Stimulated activated CD8-positive, alpha-beta memory T cell treated with anti-CD3 and anti-CD28 coated beads, Interleukin-15, amount 100 ng/mL, for 4 hours (primary cell): ENCODE measurements around the gene CPT1C.

Source experiments
- DNase-seq, 2 donors: peaks; one replicate each; pipeline ENCODE4 v3.0.0-alpha.2; 2020; ENCODE audit warnings: low read depth in 2 of 2

The CPT1C gene

DNA sequence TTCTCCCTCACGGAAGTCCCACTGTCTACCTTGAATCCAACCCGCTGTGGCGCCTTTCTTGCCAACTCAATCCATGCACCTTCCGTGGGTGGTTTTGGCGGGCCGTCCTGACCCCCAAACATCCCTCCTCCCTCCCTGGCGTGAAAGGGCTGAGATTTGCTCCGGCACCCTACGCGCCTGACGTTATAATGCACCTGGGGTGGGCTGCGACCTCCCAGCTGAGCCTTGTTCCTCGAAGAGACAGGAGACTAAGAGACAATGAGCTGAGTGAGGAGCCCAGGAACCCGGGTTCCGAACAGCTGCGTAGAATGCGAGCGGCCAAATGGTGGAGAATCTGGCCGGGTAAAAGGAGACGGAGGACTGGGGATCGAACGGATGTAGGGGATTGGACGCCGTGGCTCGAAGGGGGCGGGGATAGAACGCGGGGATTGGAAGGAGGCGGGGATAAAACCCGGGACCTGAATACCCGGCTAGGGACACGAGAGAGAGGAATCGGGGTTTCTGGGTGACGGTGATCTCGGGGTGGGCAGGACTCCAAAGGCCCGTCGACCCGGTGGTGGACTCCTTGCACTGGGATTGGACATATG, at the start of gene CPT1C:
Gene CPT1C, plus strand, starts transcription at position 461 of the 587 bp plus-strand sequence. CDS start 1,137 bp downstream, outside the sequence.
- DNase-seq, result no peak

DNA sequence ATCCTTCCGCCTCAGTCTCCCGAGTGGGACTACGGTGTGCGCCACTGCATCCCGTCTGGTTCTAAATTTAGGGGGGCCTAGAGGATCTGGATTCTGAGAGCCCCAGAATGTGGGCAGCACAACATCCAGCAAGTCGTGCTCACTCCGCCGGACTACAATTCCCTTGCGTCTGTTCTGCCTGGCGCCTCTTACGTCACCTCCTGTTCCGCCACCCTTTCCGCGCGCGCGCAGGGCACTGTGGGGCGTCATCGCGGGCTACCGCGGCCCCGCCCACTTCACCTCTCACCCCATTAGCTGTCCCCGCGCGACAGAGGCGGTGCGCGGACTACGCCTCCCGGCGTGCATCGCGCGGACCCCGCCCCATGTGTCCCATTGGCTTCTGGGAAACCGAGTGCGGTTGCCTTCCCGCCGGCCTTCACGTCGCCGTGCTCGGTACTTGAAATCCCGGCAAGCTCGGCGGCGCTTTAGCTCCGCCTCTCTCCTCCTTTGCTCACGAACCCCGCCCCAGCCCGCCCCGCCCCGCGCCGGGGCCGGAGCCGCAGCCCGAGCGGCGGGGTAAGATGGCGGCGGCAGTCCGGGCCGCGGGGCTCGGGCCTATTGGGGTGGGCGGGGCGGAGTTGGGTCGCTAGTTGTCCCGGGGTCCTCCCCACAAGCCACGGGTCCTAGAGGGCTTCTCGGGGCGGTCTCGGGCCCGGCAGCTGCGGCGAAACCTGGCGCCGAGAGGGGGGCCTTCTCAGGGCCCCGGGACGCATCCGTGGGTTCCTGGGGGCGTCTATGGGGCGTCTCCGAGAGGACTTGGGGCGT, 49.0 kb upstream of the CPT1C start, which contains the start of gene SCAF1:
Gene SCAF1, plus strand, starts transcription at position 522 of the 804 bp plus-strand sequence. CDS start 2,818 bp downstream, outside the sequence.
- peak; percentile 98 to 100 for DNase-seq

DNA sequence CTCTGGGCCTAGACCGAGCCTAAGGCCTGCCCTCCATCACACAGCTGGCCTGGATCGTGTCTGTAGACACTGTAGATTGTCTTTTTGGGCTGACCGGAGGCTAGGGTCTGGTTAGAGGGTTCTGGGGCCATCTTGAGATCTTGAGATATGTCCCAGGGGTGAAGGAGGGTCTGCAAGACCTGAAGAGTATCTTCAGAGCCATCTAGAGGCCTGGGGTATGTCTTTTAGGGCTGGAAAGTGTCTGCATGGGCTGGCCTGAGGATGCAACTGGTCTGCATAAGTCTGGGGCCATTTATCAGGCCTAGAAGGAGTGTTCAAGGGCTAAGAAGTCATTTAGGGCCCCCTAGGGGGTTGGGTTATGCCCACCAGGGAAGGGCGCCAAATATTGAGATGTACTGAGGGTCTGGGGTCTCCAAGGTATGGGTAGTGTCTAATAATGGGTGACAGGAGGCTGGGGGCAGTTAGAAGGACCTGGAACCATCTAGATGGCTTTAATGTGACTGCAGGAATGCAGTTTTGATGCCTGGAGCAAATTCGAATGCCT, 48.4 kb upstream of the CPT1C start:
- no peak for DNase-seq

DNA sequence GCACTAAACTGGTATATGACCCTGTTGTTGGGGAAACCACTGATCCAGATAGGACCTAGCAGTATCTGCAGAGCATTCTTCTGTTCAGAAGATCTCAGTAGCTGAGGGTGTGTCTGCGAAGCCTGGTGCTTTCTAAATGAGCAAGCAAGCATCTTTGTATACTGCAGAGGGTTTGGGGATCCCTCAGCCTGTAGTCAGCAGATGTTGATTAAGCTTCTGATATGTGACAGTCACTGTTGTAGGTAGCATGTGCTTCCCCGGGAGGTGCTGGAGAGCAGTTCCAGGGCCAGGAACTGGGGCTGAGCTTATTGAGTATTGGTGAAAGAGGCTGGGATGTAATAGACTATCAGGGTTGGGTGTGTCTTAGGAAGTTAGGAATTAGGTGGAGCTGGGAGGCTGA, 47.5 kb upstream of the CPT1C start:
- no peak for DNase-seq

DNA sequence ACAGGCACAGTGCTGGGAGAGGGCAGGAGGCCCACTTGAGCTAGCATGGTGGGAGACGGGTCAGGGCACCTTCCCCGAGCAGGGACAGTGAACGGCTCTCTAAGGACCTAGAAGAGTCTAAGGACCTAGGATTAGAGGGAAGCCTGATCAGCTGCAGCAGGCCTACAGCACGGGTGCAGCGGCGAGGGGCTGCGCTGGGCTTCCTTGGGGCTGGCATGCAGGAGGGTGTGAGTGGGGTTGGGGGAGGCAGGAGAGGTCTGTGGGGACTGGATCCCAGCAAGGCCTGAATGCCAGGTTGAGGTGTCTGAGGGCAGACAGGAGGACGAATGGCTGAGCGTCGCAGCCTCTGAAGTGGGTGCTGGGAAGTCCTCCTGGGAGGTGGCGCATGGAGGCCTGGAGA, 45.3 kb upstream of the CPT1C start:
- no peak for DNase-seq

DNA sequence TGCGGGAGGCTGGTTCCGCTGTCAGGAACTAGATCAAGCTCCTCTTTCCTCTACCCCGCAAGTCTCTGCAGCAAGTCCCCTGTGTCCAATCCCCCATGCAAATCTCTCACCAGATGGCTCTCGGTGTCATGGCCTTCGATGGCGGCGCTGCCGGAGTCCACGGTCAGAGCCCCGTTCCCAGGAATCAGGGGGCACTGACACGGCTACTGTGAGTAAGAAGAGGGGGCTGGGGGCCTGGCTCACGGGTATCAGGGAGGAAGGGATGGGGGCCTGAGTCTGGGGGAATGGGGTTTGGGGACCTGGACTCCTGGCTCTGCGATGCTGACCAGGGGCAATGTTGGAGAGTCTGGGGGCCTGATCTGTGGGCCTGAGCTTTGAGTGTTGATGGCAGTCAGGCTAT, 44.9 kb upstream of the CPT1C start:
- no peak for DNase-seq

DNA sequence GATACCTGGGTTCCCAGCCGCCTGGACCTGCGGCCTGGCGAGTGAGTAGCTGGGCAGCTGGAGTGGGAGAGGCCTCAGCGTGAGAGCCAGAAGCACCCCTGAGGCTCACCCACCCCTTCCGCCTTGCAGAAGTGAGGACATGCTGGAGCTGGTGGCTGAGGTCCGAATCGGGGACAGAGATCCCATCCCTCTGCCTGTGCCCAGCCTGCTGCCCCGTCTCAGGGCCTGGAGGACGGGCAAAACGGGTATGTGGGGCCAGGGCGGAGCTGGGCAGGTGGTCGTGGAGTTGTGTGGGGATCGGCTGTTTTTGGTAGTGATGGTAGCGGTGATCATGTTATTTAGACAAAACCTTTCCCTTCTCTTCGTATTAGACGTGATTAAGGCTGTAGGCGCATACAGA, 44.3 kb upstream of the CPT1C start:
- no peak for DNase-seq

DNA sequence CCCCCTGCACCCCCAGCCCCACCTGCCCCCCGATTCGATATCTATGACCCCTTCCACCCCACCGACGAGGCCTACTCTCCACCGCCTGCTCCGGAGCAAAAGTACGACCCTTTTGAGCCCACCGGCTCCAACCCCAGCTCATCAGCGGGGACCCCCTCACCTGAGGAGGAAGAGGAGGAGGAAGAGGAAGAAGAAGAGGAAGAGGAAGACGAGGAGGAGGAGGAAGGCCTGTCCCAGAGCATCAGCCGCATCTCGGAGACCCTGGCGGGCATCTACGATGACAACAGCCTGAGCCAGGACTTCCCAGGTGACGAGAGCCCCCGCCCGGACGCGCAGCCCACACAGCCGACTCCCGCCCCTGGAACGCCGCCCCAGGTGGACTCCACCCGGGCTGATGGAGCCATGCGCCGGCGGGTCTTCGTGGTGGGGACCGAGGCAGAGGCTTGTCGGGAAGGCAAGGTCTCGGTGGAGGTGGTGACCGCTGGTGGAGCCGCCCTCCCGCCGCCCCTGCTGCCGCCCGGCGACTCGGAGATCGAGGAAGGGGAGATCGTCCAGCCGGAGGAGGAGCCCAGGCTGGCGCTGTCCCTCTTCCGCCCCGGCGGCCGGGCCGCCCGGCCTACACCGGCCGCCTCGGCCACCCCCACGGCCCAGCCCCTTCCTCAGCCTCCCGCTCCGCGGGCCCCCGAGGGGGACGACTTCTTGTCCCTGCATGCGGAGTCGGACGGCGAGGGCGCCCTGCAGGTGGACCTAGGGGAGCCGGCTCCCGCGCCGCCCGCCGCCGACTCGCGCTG, 39.7 kb upstream of the CPT1C start:
- DNase-seq, result no peak

DNA sequence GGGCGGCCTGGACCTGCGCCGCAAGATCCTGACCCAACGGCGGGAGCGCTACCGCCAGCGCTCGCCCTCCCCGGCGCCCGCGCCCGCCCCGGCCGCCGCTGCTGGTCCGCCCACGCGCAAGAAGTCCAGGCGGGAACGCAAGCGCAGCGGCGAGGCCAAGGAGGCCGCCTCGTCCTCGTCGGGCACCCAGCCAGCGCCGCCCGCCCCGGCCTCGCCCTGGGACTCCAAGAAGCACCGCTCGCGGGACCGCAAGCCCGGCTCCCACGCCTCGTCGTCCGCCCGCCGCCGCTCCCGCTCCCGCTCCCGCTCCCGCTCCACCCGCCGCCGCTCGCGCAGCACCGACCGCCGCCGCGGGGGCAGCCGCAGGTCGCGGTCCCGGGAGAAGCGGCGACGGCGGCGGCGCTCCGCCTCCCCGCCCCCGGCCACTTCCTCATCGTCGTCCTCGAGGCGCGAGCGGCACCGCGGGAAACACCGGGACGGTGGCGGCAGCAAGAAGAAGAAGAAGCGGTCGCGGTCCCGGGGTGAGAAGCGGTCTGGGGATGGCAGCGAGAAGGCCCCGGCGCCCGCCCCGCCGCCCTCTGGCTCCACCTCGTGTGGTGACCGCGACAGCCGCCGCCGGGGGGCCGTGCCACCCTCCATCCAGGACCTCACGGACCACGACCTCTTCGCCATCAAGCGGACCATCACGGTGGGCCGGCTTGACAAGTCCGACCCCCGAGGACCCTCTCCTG, 38.9 kb upstream of the CPT1C start:
- no peak for DNase-seq

DNA sequence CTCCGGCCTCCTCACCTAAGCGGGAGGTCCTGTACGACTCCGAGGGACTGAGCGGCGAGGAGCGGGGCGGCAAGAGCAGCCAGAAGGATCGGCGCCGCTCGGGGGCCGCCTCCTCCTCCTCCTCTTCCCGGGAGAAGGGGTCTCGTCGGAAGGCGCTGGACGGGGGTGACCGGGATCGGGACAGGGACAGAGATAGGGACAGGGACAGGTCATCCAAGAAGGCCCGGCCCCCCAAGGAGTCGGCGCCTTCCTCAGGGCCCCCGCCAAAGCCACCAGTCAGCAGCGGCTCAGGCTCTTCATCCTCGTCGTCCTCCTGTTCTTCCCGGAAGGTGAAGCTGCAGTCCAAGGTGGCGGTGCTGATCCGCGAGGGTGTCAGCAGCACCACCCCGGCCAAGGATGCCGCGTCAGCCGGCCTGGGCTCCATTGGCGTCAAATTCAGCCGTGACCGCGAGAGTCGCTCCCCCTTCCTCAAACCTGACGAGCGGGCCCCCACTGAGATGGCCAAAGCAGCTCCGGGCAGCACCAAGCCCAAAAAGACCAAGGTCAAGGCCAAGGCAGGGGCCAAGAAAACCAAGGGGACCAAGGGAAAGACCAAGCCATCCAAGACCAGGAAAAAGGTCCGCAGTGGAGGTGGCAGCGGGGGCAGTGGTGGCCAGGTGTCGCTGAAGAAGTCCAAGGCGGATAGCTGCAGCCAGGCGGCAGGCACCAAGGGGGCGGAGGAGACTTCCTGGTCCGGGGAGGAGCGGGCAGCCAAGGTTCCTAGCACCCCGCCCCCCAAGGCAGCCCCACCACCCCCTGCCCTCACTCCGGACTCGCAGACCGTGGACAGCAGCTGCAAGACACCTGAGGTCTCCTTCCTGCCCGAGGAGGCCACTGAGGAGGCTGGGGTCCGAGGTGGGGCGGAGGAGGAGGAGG, 38.1 kb upstream of the CPT1C start:
- no peak for DNase-seq

DNA sequence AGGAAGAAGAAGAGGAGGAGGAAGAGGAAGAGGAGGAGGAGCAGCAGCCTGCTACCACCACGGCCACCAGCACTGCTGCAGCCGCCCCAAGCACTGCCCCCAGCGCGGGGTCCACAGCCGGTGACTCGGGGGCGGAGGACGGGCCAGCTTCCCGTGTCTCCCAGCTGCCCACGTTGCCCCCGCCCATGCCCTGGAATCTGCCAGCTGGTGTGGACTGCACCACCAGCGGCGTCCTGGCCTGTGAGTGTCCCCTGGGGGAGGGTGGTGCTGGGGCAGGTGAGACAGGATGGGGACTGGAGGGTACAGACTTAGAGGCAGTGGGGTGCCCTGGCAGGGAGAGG, 37.5 kb upstream of the CPT1C start:
- DNase-seq, result no peak

DNA sequence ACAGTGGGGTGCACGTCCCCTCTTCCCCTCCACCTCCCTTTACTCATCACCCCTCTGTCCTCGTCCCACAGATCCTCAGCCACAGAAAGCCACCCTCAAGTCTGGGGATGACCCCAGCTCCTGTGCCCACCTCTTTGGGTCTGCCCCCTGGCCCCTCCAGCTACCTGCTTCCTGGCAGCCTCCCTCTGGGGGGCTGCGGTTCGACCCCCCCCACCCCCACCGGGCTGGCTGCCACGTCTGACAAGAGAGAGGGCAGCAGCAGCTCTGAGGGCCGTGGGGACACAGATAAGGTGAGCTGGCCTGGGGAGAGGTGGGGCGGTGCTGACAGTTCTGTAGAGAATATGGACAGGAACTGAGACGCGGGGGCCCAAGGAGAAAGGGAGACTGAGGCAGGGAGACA, 36.3 kb upstream of the CPT1C start:
- no peak for DNase-seq

DNA sequence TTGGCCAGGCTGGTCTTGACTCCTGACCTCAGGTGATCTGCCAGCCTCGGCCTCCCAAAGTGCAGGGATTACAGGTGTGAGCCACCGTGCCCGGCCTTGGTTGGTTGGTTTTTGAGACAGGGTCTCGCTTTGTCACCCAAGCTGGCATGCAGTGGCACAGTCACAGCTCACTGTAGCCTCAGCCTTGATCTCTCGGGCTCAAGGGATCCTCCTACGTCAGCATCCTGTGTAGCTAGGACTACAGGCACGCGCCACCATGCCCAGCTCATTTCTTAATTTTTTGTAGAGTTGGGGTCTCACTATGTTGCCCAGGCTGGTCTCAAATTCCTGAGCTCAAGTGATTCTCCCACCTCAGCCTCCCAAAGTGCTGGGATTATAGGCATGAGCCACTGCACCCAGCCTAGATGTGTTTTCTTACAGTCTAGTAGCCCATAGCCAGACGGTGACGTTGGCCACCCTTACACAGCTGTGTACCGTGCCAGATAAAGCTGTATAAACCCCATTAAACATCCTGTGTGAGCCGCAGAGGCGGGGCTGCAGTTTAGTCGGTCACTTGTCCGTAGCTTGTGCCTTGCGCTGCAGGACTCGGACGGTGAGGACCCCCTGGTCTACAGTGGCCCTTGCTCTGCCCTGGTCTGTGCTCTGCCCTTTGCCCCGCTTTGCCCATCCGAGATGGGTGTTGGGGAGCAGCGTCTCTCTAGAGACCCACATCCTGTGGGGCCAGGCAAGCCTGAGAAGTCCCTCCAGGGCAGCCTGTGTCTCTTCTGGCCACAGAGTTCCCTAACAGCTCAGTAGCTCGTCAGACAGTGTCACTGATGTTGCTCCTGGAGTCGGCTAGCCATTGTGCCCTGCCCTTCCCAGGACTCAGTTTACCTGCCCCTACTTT, 35.1 kb upstream of the CPT1C start:
- no peak for DNase-seq

DNA sequence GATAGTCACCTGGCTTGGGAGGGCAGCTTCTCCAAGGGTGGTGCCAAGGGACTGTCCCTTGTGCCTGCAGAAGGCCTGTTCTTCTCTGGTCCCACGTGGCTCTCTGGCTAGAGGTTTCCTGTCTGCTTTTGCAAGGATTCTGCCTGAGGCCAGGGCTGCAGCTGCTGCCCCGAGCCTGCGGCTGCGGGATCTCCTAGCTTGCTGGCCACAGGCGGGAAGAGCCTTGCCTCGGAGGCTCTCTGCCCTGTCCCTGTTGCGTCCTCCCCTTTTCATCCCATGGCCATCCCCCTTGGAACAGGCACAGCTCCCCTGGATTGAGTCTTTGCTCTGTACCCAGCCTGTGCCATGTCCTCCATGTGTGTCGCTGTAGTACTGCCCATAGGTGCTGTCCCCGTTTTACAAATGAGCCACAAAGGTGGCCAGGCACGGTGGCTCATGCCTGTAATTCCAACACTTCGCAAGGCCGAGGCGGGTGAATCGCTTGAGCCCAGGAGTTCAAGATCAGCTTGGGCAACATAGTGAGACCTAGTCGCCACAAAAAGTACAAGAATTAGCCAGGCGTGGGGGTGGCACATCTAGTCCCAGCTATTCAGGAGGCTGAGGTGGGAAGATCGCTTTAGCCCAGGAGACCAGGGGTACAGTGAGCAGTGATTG, 34.3 kb upstream of the CPT1C start:
- no peak for DNase-seq

DNA sequence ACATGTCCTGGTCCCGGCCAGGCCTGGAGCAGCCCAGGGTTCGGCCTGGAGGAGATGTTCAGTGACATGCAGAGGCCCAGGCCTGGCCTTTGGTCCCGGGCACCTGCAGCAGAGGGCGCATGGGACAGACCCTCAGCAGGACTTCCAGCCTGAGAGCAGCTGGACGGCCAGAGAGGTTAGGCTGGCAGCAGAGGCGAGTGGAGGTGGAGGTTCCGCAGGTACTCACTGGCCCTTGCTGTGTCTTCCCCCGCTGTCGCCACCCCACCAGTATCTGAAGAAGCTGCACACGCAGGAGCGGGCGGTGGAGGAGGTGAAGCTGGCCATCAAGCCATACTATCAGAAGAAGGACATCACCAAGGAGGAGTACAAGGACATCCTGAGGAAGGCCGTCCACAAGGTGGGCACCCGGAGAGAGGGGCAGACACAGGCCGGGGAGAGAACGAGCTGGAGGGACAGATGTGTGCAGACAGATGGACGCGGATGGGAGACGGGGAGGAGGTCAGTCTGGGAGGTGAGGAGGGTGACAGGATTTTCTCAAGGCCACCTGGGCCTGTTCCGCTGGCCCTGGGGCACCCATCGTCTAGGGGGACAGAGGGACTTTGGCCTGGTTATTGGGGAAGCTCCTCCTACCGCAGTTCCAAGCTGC, 33.3 kb upstream of the CPT1C start:
- DNase-seq, result no peak

DNA sequence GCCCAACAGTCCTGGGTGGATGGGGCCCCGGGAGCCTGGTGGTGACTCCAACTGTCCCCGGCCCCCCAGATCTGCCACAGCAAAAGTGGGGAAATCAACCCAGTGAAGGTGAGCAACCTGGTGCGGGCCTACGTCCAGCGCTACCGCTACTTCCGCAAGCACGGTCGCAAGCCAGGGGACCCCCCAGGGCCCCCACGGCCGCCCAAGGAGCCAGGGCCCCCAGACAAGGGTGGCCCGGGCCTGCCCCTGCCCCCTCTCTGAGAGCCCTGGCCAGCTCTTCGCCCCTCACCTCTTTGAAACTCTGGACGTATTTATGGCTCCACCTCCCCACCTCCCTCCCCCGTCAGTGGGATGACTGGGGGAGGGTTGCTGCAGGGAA, 32.8 kb upstream of the CPT1C start:
- DNase-seq, result no peak

DNA sequence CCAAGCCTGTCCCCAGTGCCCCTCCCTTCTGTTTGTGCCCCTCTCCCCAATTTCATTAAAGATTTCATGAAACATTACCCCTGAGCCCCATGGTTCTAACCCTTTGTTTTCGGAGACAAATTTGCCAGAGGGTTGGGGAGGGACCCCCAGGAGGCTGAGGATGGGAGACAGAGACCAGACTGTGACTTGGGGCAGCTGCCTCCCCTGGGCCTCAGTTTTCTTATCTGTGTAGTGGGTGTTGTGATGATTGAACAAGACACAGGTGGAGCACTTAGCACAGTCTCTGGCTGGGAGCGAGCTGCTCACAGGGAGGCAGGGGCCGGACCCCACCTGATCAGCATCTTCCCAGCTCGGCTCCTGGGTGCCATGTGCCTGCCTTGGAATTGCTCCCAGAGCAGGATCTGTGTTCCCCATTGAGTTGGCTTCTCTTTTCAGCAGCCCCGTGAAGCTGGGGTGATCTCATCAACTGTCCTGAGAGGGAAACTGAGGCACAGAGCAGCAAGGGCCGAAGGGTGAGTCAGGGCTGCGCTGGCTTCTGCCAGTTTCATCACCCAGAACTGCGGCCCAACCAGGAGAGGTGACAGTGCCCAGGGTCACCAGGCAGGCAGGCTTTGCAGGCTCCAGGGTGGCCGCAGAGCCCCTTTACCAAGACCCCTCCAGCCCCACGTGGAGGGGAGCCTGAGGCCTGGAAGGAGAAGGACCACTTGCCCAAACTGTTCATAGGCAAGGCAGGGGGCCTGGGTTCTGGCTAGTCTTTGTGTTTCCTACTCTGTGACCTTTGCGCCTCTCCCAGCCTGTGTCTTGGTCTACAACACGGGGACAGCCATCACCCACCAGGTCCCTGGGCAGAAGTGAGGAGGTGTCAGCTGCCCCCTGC, 32.1 kb upstream of the CPT1C start:
- no peak for DNase-seq
